HG03066 (cell line): ENCODE results near the gene CCDC34.
A peak's percentile ranks its signal among the peaks of the same experiment; 100 is the strongest.
"Not testable (repeated sequence)": the region's sequence is repeated elsewhere in the genome, so short reads cannot be mapped to it uniquely, and the experiment has no call there.

Source experiments
- ATAC-seq: cut with Tn5 transposase; IDR thresholded peaks from one replicate; pipeline ENCODE4 v1.9.1; 2021; ENCODE audit warnings: low read depth; ENCODE audit not compliant: unreplicated experiment

The CCDC34 gene

GRCh38 chr11:27328614-27329013, 34.4 kb downstream of the CCDC34 start:
- no peak for ATAC-seq

GRCh38 chr11:27327064-27327463, 36.0 kb downstream of the CCDC34 start:
- ATAC-seq, result not testable (repeated sequence)

- ATAC-seq, result not testable (repeated sequence)
Measured at GRCh38 chr11:27322196-27322595, 40.8 kb downstream of the CCDC34 start.

- ATAC-seq, result not testable (repeated sequence)
Measured at GRCh38 chr11:27321340-27321739, 41.7 kb downstream of the CCDC34 start.

GRCh38 chr11:27319072-27319471, 43.9 kb downstream of the CCDC34 start:
- ATAC-seq, result peak; percentile 98

GRCh38 chr11:27317751-27318150, 45.3 kb downstream of the CCDC34 start:
- no peak for ATAC-seq

GRCh38 chr11:27315836-27316235, 47.2 kb downstream of the CCDC34 start:
- no peak for ATAC-seq

GRCh38 chr11:27313157-27313821, 49.7 kb downstream of the CCDC34 start:
- no peak for ATAC-seq

GRCh38 chr11:27312110-27312509, 50.9 kb downstream of the CCDC34 start:
- no peak for ATAC-seq

GRCh38 chr11:27310707-27311106, 52.3 kb downstream of the CCDC34 start:
- ATAC-seq, result no peak

GRCh38 chr11:27310182-27310581, 52.8 kb downstream of the CCDC34 start:
- no peak for ATAC-seq

- ATAC-seq, result no peak
Measured at GRCh38 chr11:27309046-27309445, 54.0 kb downstream of the CCDC34 start.

GRCh38 chr11:27307232-27307631, 55.8 kb downstream of the CCDC34 start:
- ATAC-seq, result no peak

- no peak for ATAC-seq
Measured at GRCh38 chr11:27305751-27306150, 57.3 kb downstream of the CCDC34 start.

GRCh38 chr11:27304514-27304913, 58.5 kb downstream of the CCDC34 start:
- ATAC-seq, result no peak

- ATAC-seq, result no peak
Measured at GRCh38 chr11:27303903-27304302, 59.1 kb downstream of the CCDC34 start.

- no peak for ATAC-seq
Measured at GRCh38 chr11:27300974-27301373, 62.0 kb downstream of the CCDC34 start.

- ATAC-seq, result no peak
Measured at GRCh38 chr11:27297616-27298015, 65.4 kb downstream of the CCDC34 start.

GRCh38 chr11:27296497-27296896, 66.5 kb downstream of the CCDC34 start:
- ATAC-seq, result no peak

- no peak for ATAC-seq
Measured at GRCh38 chr11:27295928-27296327, 67.1 kb downstream of the CCDC34 start.

- ATAC-seq, result no peak
Measured at GRCh38 chr11:27294654-27295053, 68.4 kb downstream of the CCDC34 start.

GRCh38 chr11:27293515-27294417, 69.2 kb downstream of the CCDC34 start:
- ATAC-seq, result no peak
